Fibroblast of skin of abdomen (primary cell): ENCODE measurements around the gene SLC39A11.
"Not testable (repeated sequence)": the region's sequence is repeated elsewhere in the genome, so short reads cannot be mapped to it uniquely, and the experiment has no call there.

ENCODE experiments used
- DNase-seq: peaks from one replicate; pipeline ENCODE4 v3.0.0-alpha.2; 2013

Gene SLC39A11

GRCh38 chr17:72825218-72825617 lies 267.3 kb downstream of the SLC39A11 start:
- no peak for DNase-seq

DNA sequence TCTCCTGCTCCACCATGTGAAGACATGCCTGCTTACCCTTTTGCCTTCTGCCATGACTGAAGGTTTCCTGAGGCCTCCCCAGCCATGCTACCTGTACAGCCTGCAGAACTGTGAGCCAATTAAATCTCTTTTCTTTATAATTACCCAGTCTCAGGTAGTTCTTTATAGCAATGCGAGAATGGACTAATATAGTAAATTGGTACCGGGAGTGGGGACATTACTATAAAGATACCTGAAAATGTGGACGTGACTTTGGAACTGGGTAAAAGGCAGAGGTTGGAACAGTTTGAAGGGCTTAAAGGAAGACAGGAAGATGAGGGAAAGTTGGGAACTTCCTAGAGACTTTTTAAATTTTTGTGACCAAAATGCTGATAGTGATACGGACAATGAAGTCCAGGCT lies 268.2 kb downstream of the SLC39A11 start:
- not testable (repeated sequence) for DNase-seq

GRCh38 chr17:72822358-72823023 lies 270.0 kb downstream of the SLC39A11 start:
- DNase-seq: no peak

- DNase-seq: no peak
Observed at GRCh38 chr17:72816406-72816805, 276.1 kb downstream of the SLC39A11 start.

DNA sequence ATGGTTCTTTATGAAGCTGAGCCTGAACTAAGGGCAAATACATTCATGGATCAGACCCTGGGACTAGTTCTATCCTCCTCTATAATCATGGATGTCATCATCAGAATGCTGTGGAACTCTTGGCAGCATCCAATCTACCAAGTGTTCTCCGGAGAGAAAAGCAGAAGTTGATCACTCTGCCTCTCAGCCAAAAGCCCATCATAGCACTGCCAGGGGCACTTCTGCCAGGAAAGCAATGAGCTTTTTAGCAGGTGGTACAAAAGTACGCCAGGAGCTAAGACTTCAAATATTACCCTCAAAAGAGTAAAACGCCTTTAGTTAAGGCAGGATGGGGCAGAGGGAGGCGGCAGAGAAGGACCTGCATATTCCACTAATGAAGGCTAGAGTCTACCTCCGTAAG lies 279.0 kb downstream of the SLC39A11 start:
- DNase-seq: no peak

GRCh38 chr17:72812823-72813222 lies 279.7 kb downstream of the SLC39A11 start:
- DNase-seq: peak; percentile 38

- DNase-seq: no peak
Observed at GRCh38 chr17:72811976-72812687, 280.4 kb downstream of the SLC39A11 start.

DNA sequence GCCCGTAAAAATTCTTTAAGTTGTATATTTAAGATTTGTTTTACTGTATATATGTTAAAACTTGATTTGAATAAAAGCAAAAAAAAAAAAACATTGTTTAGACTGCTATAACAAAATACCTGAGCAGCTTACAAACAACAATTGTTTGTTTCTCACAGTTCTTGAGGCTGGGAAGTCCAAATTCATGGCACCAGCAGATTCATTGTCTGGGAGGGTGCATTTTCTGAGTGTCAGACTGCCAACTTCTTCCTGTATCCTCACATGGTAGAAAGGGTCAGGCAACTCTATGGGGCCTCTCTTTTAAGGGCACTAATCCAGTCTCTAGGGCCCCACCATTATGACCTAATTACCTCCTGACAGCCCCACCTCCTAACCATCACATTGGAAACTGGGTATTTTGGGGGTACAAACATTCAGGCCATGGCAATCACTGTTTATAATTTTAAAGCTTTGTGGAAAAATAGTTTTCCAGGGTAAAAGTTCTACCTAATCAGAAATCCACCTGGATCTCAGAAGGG lies 281.4 kb downstream of the SLC39A11 start:
- DNase-seq: no peak

GRCh38 chr17:72806011-72806410 lies 286.5 kb downstream of the SLC39A11 start:
- DNase-seq: no peak

- no peak for DNase-seq
Observed at GRCh38 chr17:72804949-72805707, 287.4 kb downstream of the SLC39A11 start.

GRCh38 chr17:72802726-72803125 lies 289.8 kb downstream of the SLC39A11 start:
- no peak for DNase-seq

- no peak for DNase-seq
Observed at GRCh38 chr17:72797142-72797541, 295.3 kb downstream of the SLC39A11 start.

GRCh38 chr17:72795941-72796340 lies 296.5 kb downstream of the SLC39A11 start:
- no peak for DNase-seq

DNA sequence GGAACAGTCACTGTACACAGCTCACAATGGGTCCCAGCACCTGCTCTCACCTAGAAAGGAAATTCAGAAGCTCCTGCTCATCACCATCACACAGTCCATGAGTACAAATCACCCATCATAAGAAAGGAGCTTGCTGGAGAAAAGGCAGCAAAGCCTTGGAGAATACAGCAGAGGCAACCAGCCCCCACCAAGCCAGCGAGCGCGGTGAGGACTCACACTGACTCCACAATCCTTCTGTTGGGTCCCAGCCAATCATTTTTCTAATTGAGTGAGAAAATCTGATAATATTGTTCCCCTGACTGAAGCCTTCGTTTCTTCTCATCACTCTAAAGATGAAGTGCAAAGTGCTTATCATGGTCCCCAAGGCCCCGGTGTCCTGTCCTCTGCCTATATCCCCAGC lies 298.3 kb downstream of the SLC39A11 start:
- no peak for DNase-seq

DNA sequence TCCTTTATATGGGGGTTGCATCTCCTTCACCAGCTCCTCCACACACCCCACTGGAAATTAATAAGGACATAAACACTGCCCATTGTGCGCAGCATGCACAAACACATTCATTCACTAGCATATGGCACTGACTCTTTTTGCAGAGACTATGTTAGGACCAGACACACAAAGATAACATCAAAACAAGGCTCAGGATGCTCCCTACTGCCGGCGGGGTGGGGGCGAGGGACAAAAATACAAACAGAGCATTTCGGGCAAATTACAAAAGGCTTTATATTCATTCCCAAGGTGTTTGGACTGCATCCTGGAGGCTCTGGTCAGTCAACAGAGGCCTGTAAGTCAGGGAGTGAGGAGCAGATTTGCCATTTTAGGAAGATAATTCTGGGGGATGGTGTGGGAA lies 299.7 kb downstream of the SLC39A11 start:
- no peak for DNase-seq

DNA sequence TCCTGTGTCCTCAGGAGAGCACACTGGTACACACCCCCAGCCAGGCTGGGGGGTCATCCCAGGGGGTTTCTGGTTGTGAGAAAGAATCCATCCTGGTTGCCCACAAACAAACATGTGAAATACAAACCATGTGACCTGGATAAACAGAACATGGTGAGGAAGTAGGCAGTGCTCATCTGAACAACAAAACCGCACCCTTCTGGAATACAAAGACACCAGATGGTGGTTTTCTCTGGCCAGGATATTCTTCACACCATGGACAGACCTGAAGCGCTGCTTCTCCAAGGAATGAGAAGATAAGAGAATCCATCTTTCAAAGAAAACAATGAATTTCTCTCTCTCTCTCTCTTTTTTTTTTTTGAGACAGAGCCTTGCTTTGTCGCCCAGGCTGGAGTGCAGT lies 302.3 kb downstream of the SLC39A11 start:
- DNase-seq: no peak

GRCh38 chr17:72789711-72790110 lies 302.8 kb downstream of the SLC39A11 start:
- no peak for DNase-seq

GRCh38 chr17:72788950-72789585 lies 303.4 kb downstream of the SLC39A11 start:
- peak; percentile 48 for DNase-seq

DNA sequence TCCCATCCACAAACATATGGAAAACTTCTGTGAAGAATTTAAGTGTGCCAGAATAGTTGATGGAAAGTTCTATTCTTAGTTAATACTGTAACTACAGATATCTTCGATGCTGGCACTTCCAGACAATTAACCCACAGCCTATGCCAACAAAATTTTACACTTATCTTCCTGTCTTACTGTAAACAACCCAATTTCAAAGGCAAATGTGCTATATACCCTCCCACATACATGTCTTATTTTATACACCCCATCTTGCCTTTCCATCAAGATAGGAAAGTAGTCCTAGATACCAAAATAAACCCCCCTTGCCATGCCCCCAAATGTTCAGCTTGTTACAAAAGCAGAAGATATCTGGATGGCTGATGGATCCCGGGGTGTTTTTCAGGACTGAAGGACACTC lies 306.3 kb downstream of the SLC39A11 start:
- DNase-seq: no peak

DNA sequence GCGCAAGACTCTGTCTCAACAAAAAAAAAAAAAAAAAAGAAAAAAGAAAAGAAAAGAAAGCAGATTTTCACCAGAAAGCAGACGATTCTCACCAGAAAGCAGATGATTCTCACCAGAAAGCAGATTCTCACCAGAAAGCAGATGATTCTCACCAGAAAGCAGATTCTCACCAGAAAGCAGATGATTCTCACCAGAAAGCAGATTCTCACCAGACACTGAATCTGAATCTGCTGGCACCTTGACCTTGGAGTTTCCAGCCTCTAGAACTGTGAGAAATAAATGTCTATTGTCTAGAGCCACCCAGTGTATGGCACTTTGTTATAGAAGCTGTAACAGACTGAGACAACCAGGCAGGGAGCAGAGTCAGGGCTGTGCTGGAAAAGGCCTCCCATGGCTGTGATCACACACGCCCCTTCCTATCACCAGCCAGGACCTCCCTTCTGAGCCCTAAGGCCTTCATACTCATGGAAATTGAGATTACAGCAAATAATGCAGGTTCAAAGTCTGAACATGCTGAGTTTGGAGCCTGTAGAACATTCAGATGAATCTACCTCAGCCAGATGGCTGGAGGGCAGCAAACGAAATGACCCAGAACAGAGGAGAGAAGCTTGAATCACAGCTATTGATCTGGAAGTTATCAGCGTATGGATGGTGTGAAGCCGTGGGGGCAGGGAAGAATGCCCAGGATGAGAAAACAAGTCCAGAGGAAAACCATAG lies 309.3 kb downstream of the SLC39A11 start:
- no peak for DNase-seq

DNA sequence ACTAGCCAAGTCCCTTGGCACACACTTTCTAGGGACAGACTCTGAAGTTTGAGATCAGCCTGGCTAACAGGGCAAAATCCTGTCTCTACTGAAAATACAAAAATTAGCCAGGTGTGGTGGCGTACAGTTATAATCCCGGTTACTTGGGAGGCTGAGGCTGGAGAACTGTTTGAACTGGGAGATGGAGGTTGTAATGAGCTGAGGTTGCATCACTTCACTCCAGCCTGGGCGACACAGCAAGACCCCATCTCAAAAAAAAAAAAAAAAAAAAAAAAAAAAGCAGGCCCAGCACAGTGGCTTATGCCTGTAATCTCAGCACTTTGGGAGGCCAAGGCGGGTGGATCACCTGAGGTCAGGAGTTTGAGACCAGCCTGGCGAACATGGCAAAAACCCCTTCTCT lies 310.1 kb downstream of the SLC39A11 start:
- not testable (repeated sequence) for DNase-seq
